ENCODE results near the gene ARHGAP5. TPM values are rescaled to one million over a fixed set of nuclear protein-coding genes. Genes with fewer than 3 reads are reported as not detected.

Gene ARHGAP5
- total RNA-seq, 1 donor from 2014 or later, result 167 TPM

DNA sequence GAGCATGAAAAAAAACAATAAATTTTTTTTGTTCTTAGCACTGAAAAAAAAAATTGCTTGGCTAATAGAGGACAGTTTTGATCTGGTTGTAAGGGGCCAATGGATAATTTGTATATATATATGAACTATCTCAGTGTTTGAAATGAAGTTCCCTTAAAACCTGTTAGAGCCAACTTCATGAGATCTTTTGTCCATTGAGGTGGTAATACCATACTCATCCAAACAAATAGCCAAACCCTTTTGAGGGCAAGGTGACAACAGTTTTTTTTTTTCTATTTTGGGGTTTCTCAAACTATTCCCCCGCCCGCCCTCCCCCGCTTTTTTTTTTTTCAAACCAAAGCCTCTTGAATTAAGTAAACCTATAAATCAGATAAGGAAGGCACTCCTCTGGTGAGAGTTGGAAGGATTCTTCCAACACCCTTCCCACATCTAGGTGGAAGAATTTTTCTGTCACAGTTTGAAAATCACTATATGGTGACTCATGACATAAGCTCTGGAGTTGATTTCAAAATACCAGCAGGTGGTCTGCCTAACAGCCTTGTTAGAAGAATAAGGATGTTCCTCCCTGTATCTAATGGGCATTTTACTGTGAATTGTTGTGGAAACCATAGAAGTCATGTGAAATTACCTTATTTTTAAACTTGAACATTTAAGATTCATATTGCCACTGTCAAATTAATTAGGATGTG, 10.2 kb downstream of the ARHGAP5 start:
- Mint-ChIP-seq H3K36me3 (peaks cover 22% of the 10 kb centered on the region), H3K27ac (peak overlapping the region; percentile 19), H3K4me3 (no peak overlapping the region), H3K27me3 (ENCODE audit: low read depth) (no peaks in the 10 kb centered on the region), H3K4me1 (peaks cover 46% of the 10 kb centered on the region), H3K9me3 (no peaks in the 10 kb centered on the region)
- TF ChIP-seq, protein P1, sequence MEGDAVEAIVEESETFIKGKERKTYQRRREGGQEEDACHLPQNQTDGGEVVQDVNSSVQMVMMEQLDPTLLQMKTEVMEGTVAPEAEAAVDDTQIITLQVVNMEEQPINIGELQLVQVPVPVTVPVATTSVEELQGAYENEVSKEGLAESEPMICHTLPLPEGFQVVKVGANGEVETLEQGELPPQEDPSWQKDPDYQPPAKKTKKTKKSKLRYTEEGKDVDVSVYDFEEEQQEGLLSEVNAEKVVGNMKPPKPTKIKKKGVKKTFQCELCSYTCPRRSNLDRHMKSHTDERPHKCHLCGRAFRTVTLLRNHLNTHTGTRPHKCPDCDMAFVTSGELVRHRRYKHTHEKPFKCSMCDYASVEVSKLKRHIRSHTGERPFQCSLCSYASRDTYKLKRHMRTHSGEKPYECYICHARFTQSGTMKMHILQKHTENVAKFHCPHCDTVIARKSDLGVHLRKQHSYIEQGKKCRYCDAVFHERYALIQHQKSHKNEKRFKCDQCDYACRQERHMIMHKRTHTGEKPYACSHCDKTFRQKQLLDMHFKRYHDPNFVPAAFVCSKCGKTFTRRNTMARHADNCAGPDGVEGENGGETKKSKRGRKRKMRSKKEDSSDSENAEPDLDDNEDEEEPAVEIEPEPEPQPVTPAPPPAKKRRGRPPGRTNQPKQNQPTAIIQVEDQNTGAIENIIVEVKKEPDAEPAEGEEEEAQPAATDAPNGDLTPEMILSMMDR (IDR thresholded peaks at IDR 0.05; ENCODE audit: unreplicated experiment), result no peak
- DNase-seq (ENCODE audit: low spot score in 2 of 2, unreplicated experiment in 2 of 2), result no peak

GRCh38 chr14:32087907-32088306, 10.8 kb downstream of the ARHGAP5 start:
- TF ChIP-seq, protein P1 (IDR thresholded peaks at IDR 0.05; ENCODE audit: unreplicated experiment), result no peak
- no peak for DNase-seq (ENCODE audit: low spot score in 2 of 2, unreplicated experiment in 2 of 2)
- Mint-ChIP-seq H3K9me3 (no peaks in the 10 kb centered on the region), H3K4me3 (no peak overlapping the region), H3K27me3 (ENCODE audit: low read depth) (no peaks in the 10 kb centered on the region), H3K4me1 (peaks cover 41% of the 10 kb centered on the region), H3K27ac (no peak overlapping the region), H3K36me3 (peaks cover 27% of the 10 kb centered on the region)

GRCh38 chr14:32090686-32091085, 13.6 kb downstream of the ARHGAP5 start:
- no peaks in the 10 kb centered on the region for H3K9me3 Mint-ChIP-seq
- H3K27ac Mint-ChIP-seq, result no peak overlapping the region
- no peak overlapping the region for H3K4me3 Mint-ChIP-seq
- DNase-seq (ENCODE audit: low spot score in 2 of 2, unreplicated experiment in 2 of 2), result no peak
- peaks cover 32% of the 10 kb centered on the region for H3K4me1 Mint-ChIP-seq
- TF ChIP-seq, protein P1 (IDR thresholded peaks at IDR 0.05; ENCODE audit: unreplicated experiment), result no peak
- H3K27me3 Mint-ChIP-seq (ENCODE audit: low read depth), result no peaks in the 10 kb centered on the region
- H3K36me3 Mint-ChIP-seq, result peaks cover 40% of the 10 kb centered on the region

DNA sequence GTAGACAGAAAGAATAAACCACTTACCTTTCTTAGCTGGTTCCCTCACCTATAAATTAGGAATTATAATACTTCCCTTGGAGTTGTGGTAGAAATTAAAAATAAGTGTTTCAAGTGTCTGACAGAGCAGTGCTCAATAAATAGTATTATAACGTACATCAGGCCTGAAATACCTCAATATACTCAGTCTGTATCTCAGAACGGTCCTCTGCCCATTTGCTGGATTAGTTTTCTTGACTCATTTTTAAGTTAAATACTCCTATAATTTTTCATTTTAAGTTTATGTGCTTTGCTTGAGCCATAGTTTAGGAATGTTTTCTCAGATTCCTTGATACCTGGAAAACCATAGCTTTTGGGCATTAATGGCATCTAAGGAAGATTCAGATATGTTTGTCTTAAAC, 22.4 kb downstream of the ARHGAP5 start:
- Mint-ChIP-seq H3K4me1 (peaks cover 14% of the 10 kb centered on the region), H3K27ac (no peak overlapping the region), H3K4me3 (no peak overlapping the region), H3K36me3 (peaks cover 26% of the 10 kb centered on the region), H3K27me3 (ENCODE audit: low read depth) (no peaks in the 10 kb centered on the region), H3K9me3 (no peaks in the 10 kb centered on the region)
- no peak for DNase-seq (ENCODE audit: low spot score in 2 of 2, unreplicated experiment in 2 of 2)
- TF ChIP-seq, protein P1 (IDR thresholded peaks at IDR 0.05; ENCODE audit: unreplicated experiment), result no peak

- peaks cover 26% of the 10 kb centered on the region for H3K36me3 Mint-ChIP-seq
- DNase-seq (ENCODE audit: low spot score in 2 of 2, unreplicated experiment in 2 of 2), result no peak
- no peak overlapping the region for H3K27ac Mint-ChIP-seq
- peaks cover 13% of the 10 kb centered on the region for H3K4me1 Mint-ChIP-seq
- H3K27me3 Mint-ChIP-seq (ENCODE audit: low read depth), result no peaks in the 10 kb centered on the region
- no peak overlapping the region for H3K4me3 Mint-ChIP-seq
- TF ChIP-seq, protein P1 (IDR thresholded peaks at IDR 0.05; ENCODE audit: unreplicated experiment), result no peak
- no peaks in the 10 kb centered on the region for H3K9me3 Mint-ChIP-seq
Observed at GRCh38 chr14:32100175-32100574, 23.1 kb downstream of the ARHGAP5 start.

All from mesothelial cell of epicardium (in vitro differentiated cells).